HepG2 (cell line): ENCODE measurements around the gene SIX4. TPM values are rescaled to one million over a fixed set of nuclear protein-coding genes. Genes with fewer than 3 reads are reported as not detected.

Source experiments
- CAMTA2 ChIP-seq: sonication (generic); formaldehyde crosslinking; IDR thresholded peaks from 2 replicates; pipeline ENCODE4 v1.4.0; 2020; ENCODE audit warnings: mild to moderate bottlenecking, missing genetic modification reagents, borderline replicate concordance
- CCDC6 ChIP-seq: sonication (generic); formaldehyde crosslinking; IDR thresholded peaks from 2 replicates; pipeline ENCODE4 v1.8.1; 2022; ENCODE audit warnings: mild to moderate bottlenecking, missing genetic modification reagents, moderate library complexity
- GATAD2A ChIP-seq: IDR thresholded peaks from 2 replicates; pipeline ENCODE4 v1.6.1; 2016
- MIXL1 ChIP-seq: IDR thresholded peaks from 2 replicates; pipeline ENCODE4 v1.6.1; 2016
- NFYB ChIP-seq: sonication (generic); formaldehyde crosslinking; IDR thresholded peaks from 2 replicates; pipeline ENCODE4 v1.4.0; 2020; ENCODE audit warnings: missing genetic modification reagents
- RORA ChIP-seq: sonication (generic); formaldehyde crosslinking; IDR thresholded peaks from 2 replicates; pipeline ENCODE4 v1.5.0; 2020; ENCODE audit warnings: mild to moderate bottlenecking, missing genetic modification reagents, moderate library complexity
- SETDB1 ChIP-seq: sonication (generic); formaldehyde crosslinking; IDR thresholded peaks from 2 replicates; pipeline ENCODE4 v1.5.1; 2020; ENCODE audit warnings: missing genetic modification reagents, mild to moderate bottlenecking, borderline replicate concordance
- SIN3B ChIP-seq: fragments of 150-350 bp; IDR thresholded peaks from 2 replicates; pipeline ENCODE4 v1.6.1; 2014; ENCODE audit warnings: low read length
- THAP11 ChIP-seq: IDR thresholded peaks from 2 replicates; pipeline ENCODE4 v1.6.1; 2016; ENCODE audit warnings: missing biosample characterization, missing genetic modification reagents
- ZFX ChIP-seq: sonication (generic); formaldehyde crosslinking; IDR thresholded peaks from 2 replicates; pipeline ENCODE4 v1.4.0; 2020; ENCODE audit warnings: mild to moderate bottlenecking, low read depth, missing genetic modification reagents, moderate library complexity
- ZNF230 ChIP-seq: sonication (generic); formaldehyde crosslinking; IDR thresholded peaks from 2 replicates; pipeline ENCODE4 v1.4.0; 2020; ENCODE audit warnings: mild to moderate bottlenecking, missing genetic modification reagents
- ZNF441 ChIP-seq: sonication (generic); formaldehyde crosslinking; IDR thresholded peaks from 2 replicates; pipeline ENCODE4 v1.7.0; 2021; ENCODE audit warnings: missing genetic modification reagents, borderline replicate concordance
- ZNF510 ChIP-seq: sonication (generic); formaldehyde crosslinking; IDR thresholded peaks from 2 replicates; pipeline ENCODE4 v1.4.0; 2020; ENCODE audit warnings: low read depth, mild to moderate bottlenecking, missing genetic modification reagents
- ZNF563 ChIP-seq: sonication (generic); formaldehyde crosslinking; IDR thresholded peaks from 2 replicates; pipeline ENCODE4 v1.8.0; 2022; ENCODE audit warnings: mild to moderate bottlenecking, moderate library complexity, missing genetic modification reagents
- ZNF660 ChIP-seq: sonication (generic); formaldehyde crosslinking; IDR thresholded peaks from 2 replicates; pipeline ENCODE4 v1.5.1; 2020; ENCODE audit warnings: mild to moderate bottlenecking, low read depth, missing genetic modification reagents, borderline replicate concordance
- polyA plus RNA-seq, 8 experiments: library from polyadenylated mRNA; depleted of rRNA in 3 of 8; stranded (reverse) in 7 of 8; unstranded in 1 of 8; fragments of >200 nt; fragmentation: Illumina TruSeq in 4 of 8; extraction: Trizol in 4 of 8; gene quantifications; 2 replicates each; pipeline versions ENCODE4 v1.2.1 to v1.2.3, GENCODE V29; 2011 to 2016; ENCODE audit warnings: low read depth in 4 of 8, missing spikeins in 1 of 8, mixed read lengths in 1 of 8; ENCODE audit not compliant: insufficient read depth in 1 of 8
- total RNA-seq, 5 experiments: library from RNA; depleted of rRNA; stranded (reverse); fragments of >200 nt; fragmentation: Illumina TruSeq; extraction: Trizol; gene quantifications; 2 replicates each; pipeline ENCODE4 v1.2.3, GENCODE V29; 2016; ENCODE audit warnings: low read depth in 1 of 5
- TF ChIP-seq, protein P1 (sequence below): sonication (generic); formaldehyde crosslinking; IDR thresholded peaks from 2 replicates; pipeline ENCODE4 v1.8.0; 2022; ENCODE audit warnings: missing genetic modification reagents, mild to moderate bottlenecking, borderline replicate concordance
- TF ChIP-seq, protein P2 (sequence below): sonication (generic); formaldehyde crosslinking; conservative IDR thresholded peaks from 2 replicates; pipeline ENCODE4 v1.8.0; 2022; ENCODE audit warnings: mild to moderate bottlenecking, moderate library complexity, missing genetic modification reagents
- TF ChIP-seq, protein P3 (sequence below): sonication (generic); formaldehyde crosslinking; IDR thresholded peaks from 2 replicates; pipeline ENCODE4 v1.8.1; 2023; ENCODE audit warnings: mild to moderate bottlenecking, inconsistent platforms, moderate library complexity, missing genetic modification reagents, borderline replicate concordance
- TF ChIP-seq, protein P4 (sequence below): sonication (generic); formaldehyde crosslinking; IDR thresholded peaks from 2 replicates; pipeline ENCODE4 v1.5.0; 2020; ENCODE audit warnings: missing genetic modification reagents
- TF ChIP-seq, protein P5 (sequence below): sonication (generic); formaldehyde crosslinking; IDR thresholded peaks from 2 replicates; pipeline ENCODE4 v1.4.0; 2020; ENCODE audit warnings: missing genetic modification reagents
- TF ChIP-seq, protein P6 (sequence below): sonication (generic); formaldehyde crosslinking; IDR thresholded peaks from 2 replicates; pipeline ENCODE4 v1.5.1; 2020; ENCODE audit warnings: missing genetic modification reagents, mild to moderate bottlenecking, borderline replicate concordance

SIX4 gene
- total and polyA plus RNA-seq, 2 of the 13 experiments (the other 11 are each of a cell fraction or from before 2014, with no cell fraction given), result 5.0 to 6.0 TPM

DNA sequence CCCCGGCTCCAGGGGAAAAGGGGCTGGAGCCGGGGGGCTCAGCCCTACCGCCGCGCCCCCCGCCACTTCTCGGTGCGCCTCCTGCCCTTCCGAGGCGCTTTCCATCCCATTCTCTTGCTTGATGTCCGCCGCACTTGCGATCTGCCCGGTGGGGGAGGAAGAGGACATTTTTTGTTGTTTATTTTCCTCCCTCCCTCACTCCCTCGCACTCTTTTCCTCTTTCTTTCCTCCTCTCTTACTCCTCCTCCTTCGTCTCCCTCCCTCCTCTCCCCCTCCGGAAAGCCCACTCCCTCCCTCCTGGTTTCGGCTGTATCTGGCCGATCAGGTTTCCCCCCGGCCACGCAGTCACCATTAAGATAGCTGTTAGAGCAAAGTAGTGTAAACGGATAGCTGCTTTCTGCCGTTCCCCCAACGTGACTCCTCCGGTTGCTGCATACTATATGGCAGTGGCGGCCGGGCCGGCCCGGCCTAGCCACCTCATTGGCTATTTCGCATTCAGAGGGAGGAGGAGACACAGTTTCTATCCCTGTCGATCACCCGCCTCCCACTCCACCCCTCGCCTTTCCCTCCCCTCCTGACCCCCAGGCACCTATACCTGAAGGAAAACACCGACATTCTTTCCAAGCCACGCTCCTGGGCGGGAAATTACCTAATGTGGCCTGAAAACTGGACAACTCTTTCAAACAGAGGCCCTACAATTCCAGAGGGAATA lies at the start of gene SIX4 (continued):
- TF ChIP-seq, protein P1, sequence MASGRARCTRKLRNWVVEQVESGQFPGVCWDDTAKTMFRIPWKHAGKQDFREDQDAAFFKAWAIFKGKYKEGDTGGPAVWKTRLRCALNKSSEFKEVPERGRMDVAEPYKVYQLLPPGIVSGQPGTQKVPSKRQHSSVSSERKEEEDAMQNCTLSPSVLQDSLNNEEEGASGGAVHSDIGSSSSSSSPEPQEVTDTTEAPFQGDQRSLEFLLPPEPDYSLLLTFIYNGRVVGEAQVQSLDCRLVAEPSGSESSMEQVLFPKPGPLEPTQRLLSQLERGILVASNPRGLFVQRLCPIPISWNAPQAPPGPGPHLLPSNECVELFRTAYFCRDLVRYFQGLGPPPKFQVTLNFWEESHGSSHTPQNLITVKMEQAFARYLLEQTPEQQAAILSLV, result 0 out of 2 replicates have a peak, but pooled peaks have one; percentile 38
- TF ChIP-seq, protein P2, sequence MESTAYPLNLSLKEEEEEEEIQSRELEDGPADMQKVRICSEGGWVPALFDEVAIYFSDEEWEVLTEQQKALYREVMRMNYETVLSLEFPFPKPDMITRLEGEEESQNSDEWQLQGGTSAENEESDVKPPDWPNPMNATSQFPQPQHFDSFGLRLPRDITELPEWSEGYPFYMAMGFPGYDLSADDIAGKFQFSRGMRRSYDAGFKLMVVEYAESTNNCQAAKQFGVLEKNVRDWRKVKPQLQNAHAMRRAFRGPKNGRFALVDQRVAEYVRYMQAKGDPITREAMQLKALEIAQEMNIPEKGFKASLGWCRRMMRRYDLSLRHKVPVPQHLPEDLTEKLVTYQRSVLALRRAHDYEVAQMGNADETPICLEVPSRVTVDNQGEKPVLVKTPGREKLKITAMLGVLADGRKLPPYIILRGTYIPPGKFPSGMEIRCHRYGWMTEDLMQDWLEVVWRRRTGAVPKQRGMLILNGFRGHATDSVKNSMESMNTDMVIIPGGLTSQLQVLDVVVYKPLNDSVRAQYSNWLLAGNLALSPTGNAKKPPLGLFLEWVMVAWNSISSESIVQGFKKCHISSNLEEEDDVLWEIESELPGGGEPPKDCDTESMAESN (CRISPR knock-in tag), result peak; percentile 51; the same call in 1 of the 2 replicates
- TF ChIP-seq CCDC6 (peak; percentile 56; the same call in 1 of the 2 replicates), ZNF660 (no peak), ZNF563 (CRISPR knock-in tag) (no peak), ZFX (CRISPR knock-in tag) (peak; percentile 55), NFYB (peak; percentile 69), RORA (no peak), THAP11 (CRISPR knock-in tag) (no peak), GATAD2A (peak; percentile 45; the same call in 1 of the 2 replicates), SIN3B (0 out of 2 replicates have a peak, but pooled peaks have one; percentile 17), ZNF441 (CRISPR knock-in tag) (no peak), ZNF510 (CRISPR knock-in tag) (no peak), ZNF230 (CRISPR knock-in tag) (no peak), CAMTA2 (CRISPR knock-in tag) (no peak), SETDB1 (no peak), MIXL1 (CRISPR knock-in tag) (no peak)
- TF ChIP-seq, protein P3, sequence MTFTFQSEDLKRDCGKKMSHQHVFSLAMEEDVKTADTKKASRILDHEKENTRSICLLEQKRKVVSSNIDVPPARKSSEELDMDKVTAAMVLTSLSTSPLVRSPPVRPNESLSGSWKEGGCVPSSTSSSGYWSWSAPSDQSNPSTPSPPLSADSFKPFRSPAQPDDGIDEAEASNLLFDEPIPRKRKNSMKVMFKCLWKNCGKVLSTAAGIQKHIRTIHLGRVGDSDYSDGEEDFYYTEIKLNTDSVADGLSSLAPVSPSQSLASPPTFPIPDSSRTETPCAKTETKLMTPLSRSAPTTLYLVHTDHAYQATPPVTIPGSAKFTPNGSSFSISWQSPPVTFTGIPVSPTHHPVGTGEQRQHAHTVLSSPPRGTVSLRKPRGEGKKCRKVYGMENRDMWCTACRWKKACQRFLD (CRISPR knock-in tag), result no peak
- TF ChIP-seq, protein P4, sequence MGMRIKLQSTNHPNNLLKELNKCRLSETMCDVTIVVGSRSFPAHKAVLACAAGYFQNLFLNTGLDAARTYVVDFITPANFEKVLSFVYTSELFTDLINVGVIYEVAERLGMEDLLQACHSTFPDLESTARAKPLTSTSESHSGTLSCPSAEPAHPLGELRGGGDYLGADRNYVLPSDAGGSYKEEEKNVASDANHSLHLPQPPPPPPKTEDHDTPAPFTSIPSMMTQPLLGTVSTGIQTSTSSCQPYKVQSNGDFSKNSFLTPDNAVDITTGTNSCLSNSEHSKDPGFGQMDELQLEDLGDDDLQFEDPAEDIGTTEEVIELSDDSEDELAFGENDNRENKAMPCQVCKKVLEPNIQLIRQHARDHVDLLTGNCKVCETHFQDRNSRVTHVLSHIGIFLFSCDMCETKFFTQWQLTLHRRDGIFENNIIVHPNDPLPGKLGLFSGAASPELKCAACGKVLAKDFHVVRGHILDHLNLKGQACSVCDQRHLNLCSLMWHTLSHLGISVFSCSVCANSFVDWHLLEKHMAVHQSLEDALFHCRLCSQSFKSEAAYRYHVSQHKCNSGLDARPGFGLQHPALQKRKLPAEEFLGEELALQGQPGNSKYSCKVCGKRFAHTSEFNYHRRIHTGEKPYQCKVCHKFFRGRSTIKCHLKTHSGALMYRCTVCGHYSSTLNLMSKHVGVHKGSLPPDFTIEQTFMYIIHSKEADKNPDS (CRISPR knock-in tag), result no peak
- TF ChIP-seq, protein P5, sequence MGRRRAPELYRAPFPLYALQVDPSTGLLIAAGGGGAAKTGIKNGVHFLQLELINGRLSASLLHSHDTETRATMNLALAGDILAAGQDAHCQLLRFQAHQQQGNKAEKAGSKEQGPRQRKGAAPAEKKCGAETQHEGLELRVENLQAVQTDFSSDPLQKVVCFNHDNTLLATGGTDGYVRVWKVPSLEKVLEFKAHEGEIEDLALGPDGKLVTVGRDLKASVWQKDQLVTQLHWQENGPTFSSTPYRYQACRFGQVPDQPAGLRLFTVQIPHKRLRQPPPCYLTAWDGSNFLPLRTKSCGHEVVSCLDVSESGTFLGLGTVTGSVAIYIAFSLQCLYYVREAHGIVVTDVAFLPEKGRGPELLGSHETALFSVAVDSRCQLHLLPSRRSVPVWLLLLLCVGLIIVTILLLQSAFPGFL, result no peak
- TF ChIP-seq, protein P6, sequence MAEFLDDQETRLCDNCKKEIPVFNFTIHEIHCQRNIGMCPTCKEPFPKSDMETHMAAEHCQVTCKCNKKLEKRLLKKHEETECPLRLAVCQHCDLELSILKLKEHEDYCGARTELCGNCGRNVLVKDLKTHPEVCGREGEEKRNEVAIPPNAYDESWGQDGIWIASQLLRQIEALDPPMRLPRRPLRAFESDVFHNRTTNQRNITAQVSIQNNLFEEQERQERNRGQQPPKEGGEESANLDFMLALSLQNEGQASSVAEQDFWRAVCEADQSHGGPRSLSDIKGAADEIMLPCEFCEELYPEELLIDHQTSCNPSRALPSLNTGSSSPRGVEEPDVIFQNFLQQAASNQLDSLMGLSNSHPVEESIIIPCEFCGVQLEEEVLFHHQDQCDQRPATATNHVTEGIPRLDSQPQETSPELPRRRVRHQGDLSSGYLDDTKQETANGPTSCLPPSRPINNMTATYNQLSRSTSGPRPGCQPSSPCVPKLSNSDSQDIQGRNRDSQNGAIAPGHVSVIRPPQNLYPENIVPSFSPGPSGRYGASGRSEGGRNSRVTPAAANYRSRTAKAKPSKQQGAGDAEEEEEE (CRISPR knock-in tag), result no peak
